ENCODE results near the gene ENTPD1.
"Not testable (repeated sequence)": the region's sequence is repeated elsewhere in the genome, so short reads cannot be mapped to it uniquely, and the experiment has no call there.

DNA sequence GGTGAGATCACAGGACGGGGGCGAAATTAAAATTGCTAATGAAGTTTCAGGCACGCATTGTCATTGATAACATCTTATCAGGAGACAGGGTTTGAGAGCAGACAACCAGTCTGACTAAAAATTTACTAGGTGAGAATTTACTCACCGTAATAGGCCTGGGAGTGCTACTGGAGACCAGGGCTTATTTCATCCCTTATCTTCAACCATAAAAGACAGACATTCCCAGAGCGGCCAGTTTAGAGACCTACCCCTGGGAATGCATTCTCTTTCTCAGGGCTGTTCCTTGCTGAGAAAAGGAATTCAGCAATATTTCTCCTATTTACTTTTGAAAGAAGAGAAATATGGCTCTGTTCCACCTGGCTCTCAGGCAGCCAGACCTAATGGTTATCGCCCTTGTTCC, 23.1 kb upstream of the ENTPD1 start:
- TF ChIP-seq, protein P1, sequence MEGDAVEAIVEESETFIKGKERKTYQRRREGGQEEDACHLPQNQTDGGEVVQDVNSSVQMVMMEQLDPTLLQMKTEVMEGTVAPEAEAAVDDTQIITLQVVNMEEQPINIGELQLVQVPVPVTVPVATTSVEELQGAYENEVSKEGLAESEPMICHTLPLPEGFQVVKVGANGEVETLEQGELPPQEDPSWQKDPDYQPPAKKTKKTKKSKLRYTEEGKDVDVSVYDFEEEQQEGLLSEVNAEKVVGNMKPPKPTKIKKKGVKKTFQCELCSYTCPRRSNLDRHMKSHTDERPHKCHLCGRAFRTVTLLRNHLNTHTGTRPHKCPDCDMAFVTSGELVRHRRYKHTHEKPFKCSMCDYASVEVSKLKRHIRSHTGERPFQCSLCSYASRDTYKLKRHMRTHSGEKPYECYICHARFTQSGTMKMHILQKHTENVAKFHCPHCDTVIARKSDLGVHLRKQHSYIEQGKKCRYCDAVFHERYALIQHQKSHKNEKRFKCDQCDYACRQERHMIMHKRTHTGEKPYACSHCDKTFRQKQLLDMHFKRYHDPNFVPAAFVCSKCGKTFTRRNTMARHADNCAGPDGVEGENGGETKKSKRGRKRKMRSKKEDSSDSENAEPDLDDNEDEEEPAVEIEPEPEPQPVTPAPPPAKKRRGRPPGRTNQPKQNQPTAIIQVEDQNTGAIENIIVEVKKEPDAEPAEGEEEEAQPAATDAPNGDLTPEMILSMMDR (IDR thresholded peaks at IDR 0.05) = not testable (repeated sequence)
- not testable (repeated sequence) for TF ChIP-seq POLR2A (IDR thresholded peaks at IDR 0.05)

All from thyroid gland (tissue), 4 donors.